Endodermal cell (in vitro differentiated cells): Measurements from ENCODE around the gene SGCD. TPM values are rescaled to one million over a fixed set of nuclear protein-coding genes. Genes with fewer than 3 reads are reported as not detected.

Experiments
- DNase-seq: peaks from one replicate; pipeline ENCODE4 v3.0.0-alpha.2; 2017
- H3K27ac ChIP-seq: 2 replicates; pipeline ENCODE4 v1.5.1; 2013; ENCODE audit warnings: mild to moderate bottlenecking, low read depth, low read length, moderate library complexity
- H3K27me3 ChIP-seq: 2 replicates; pipeline ENCODE4 v1.6.1; 2013; ENCODE audit warnings: mild to moderate bottlenecking, low read length, moderate library complexity; ENCODE audit not compliant: insufficient read depth, control insufficient read depth, poor library complexity, severe bottlenecking
- H3K36me3 ChIP-seq: 2 replicates; pipeline ENCODE4 v1.7.0; 2013; ENCODE audit warnings: mild to moderate bottlenecking, low read length, moderate library complexity; ENCODE audit not compliant: control insufficient read depth, insufficient read depth
- H3K4me1 ChIP-seq: one replicate; pipeline ENCODE4 v1.7.0; 2013; ENCODE audit warnings: low read length; ENCODE audit not compliant: control insufficient read depth, insufficient read depth
- H3K4me3 ChIP-seq: 2 replicates; pipeline ENCODE4 v1.5.1; 2013; ENCODE audit warnings: mild to moderate bottlenecking, low read length, moderate library complexity
- H3K9ac ChIP-seq: 2 replicates; pipeline ENCODE4 v1.6.1; 2013; ENCODE audit warnings: mild to moderate bottlenecking, low read length, moderate library complexity; ENCODE audit not compliant: poor library complexity, severe bottlenecking; ENCODE audit errors: extremely low read depth
- H3K9me3 ChIP-seq: 2 replicates; pipeline ENCODE4 v1.6.1; 2013; ENCODE audit warnings: mild to moderate bottlenecking, low read length, moderate library complexity; ENCODE audit not compliant: control insufficient read depth
- H3K27ac Mint-ChIP-seq: 2 replicates; pipeline ENCODE4 v1.8.0; 2020; ENCODE audit warnings: mixed read lengths
- H3K27me3 Mint-ChIP-seq: 2 replicates; pipeline ENCODE4 v1.8.0; 2021; ENCODE audit warnings: mild to moderate bottlenecking, mixed read lengths; ENCODE audit not compliant: insufficient read depth
- H3K36me3 Mint-ChIP-seq: 2 replicates; pipeline ENCODE4 v1.8.0; 2020; ENCODE audit warnings: low read depth, mixed read lengths
- H3K4me1 Mint-ChIP-seq: 2 replicates; pipeline ENCODE4 v1.8.0; 2020; ENCODE audit warnings: mixed read lengths
- H3K4me3 Mint-ChIP-seq: 2 replicates; pipeline ENCODE4 v1.8.0; 2020; ENCODE audit warnings: mild to moderate bottlenecking, moderate library complexity, mixed read lengths
- H3K9me3 Mint-ChIP-seq: 2 replicates; pipeline ENCODE4 v1.8.0; 2020; ENCODE audit warnings: mild to moderate bottlenecking, mixed read lengths
- WGBS, 2 experiments: methylation state at CpG; one replicate each; pipeline versions ENCODE4 v1.1.5 to v1.1.7; 2013; ENCODE audit warnings: missing lambda C conversion rate in 2 of 2, mixed read lengths in 1 of 2; ENCODE audit not compliant: insufficient coverage in 1 of 2, insufficient read length in 1 of 2; 5-methylcytosine and 5-hydroxymethylcytosine counted together
- total RNA-seq, 2 donors: library from RNA; stranded (reverse); fragmentation: NEBNext Ultra II Directional in 1 of 2; extraction: Animal tissue kit (Norgen Biotek cat#: 25700) in 1 of 2; gene quantifications; 2 replicates in 1 of 2; 3 replicates in 1 of 2; pipeline ENCODE4 v1.2.1, GENCODE V29; 2021
- TF ChIP-seq, protein P1 (sequence below): fragments of 200-600 bp; sonication (generic); conservative IDR thresholded peaks from 2 replicates; pipeline ENCODE4 v1.5.0; 2021; ENCODE audit warnings: antibody characterized with exemption, mild to moderate bottlenecking

Gene SGCD
- total RNA-seq, 2 donors from 2014 or later, result 0.04 to 0.42 TPM

DNA sequence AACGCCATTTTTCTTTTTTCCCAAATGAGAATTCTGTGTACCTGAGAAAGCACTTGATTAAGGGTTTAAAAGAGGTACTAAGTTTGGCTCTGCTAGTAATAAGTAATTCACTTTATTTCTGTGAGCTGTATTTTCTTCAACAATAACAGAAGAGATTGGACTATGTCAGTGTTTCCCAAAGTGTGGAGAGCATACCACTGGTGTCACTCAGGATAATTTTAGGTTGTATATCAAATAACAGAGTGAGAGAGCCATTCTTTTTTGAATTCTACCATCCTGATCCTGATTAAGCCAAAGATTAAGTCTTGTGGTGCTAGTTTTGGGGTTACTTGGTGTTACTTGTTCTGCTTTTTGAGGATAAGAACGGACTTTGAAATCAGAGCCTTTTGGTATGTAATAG lies 380.8 kb downstream of the SGCD start:
- Histone ChIP-seq H3K4me1 (peaks cover 8% of the 10 kb centered on the region), H3K4me3 (no peak overlapping the region), H3K9ac (no peak overlapping the region), H3K27ac (no peak overlapping the region), H3K9me3 (no peaks in the 10 kb centered on the region), H3K27me3 (peaks cover 25% of the 10 kb centered on the region), H3K36me3 (no peaks in the 10 kb centered on the region)
- Mint-ChIP-seq H3K4me3 (no peak overlapping the region), H3K27me3 (peaks cover 37% of the 10 kb centered on the region), H3K36me3 (no peaks in the 10 kb centered on the region), H3K27ac (no peak overlapping the region), H3K9me3 (no peaks in the 10 kb centered on the region), H3K4me1 (peaks cover 44% of the 10 kb centered on the region)
- TF ChIP-seq, protein P1, sequence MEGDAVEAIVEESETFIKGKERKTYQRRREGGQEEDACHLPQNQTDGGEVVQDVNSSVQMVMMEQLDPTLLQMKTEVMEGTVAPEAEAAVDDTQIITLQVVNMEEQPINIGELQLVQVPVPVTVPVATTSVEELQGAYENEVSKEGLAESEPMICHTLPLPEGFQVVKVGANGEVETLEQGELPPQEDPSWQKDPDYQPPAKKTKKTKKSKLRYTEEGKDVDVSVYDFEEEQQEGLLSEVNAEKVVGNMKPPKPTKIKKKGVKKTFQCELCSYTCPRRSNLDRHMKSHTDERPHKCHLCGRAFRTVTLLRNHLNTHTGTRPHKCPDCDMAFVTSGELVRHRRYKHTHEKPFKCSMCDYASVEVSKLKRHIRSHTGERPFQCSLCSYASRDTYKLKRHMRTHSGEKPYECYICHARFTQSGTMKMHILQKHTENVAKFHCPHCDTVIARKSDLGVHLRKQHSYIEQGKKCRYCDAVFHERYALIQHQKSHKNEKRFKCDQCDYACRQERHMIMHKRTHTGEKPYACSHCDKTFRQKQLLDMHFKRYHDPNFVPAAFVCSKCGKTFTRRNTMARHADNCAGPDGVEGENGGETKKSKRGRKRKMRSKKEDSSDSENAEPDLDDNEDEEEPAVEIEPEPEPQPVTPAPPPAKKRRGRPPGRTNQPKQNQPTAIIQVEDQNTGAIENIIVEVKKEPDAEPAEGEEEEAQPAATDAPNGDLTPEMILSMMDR, result no peak
- 86 to 100% methylated on average over 2 of the region's 2 CpGs for WGBS, 2 experiments
- no peak for DNase-seq

GRCh38 chr5:156715287-156715686 lies 388.3 kb downstream of the SGCD start:
- no peak for DNase-seq
- no peak overlapping the region for H3K4me3 ChIP-seq
- no peak overlapping the region for H3K27ac Mint-ChIP-seq

GRCh38 chr5:156716591-156717380 lies 389.8 kb downstream of the SGCD start:
- Mint-ChIP-seq H3K36me3 (no peaks in the 10 kb centered on the region), H3K27ac (no peak overlapping the region), H3K9me3 (no peaks in the 10 kb centered on the region), H3K27me3 (peaks cover 35% of the 10 kb centered on the region), H3K4me3 (no peak overlapping the region), H3K4me1 (peaks cover 41% of the 10 kb centered on the region)
- Histone ChIP-seq H3K36me3 (no peaks in the 10 kb centered on the region), H3K9me3 (no peaks in the 10 kb centered on the region), H3K4me1 (peaks cover 8% of the 10 kb centered on the region), H3K9ac (no peak overlapping the region), H3K4me3 (no peak overlapping the region), H3K27ac (no peak overlapping the region), H3K27me3 (peaks cover 52% of the 10 kb centered on the region)
- TF ChIP-seq, protein P1, result no peak
- 77 to 85% methylated on average over 4 of the region's 4 CpGs for whole genome bisulfite sequencing, 2 experiments
- no peak for DNase-seq

More at GRCh38 chr5:156715287-156715686, 388.3 kb downstream of the SGCD start:
- Histone ChIP-seq H3K27ac (no peak overlapping the region), H3K9me3 (no peaks in the 10 kb centered on the region), H3K4me1 (peaks cover 8% of the 10 kb centered on the region), H3K36me3 (no peaks in the 10 kb centered on the region), H3K9ac (no peak overlapping the region), H3K27me3 (peaks cover 64% of the 10 kb centered on the region)
- WGBS, 2 experiments, result 89% methylated on average over 2 of the region's 2 CpGs; no CpG with 5 or more reads in 1 of the 2 experiments
- Mint-ChIP-seq H3K9me3 (no peaks in the 10 kb centered on the region), H3K27me3 (peaks cover 50% of the 10 kb centered on the region), H3K4me1 (peaks cover 46% of the 10 kb centered on the region), H3K4me3 (no peak overlapping the region), H3K36me3 (no peaks in the 10 kb centered on the region)
- TF ChIP-seq, protein P1, result no peak
